HG02763 (cell line): ENCODE data around the gene ANK2.
"Not testable (repeated sequence)": the region's sequence is repeated elsewhere in the genome, so short reads cannot be mapped to it uniquely, and the experiment has no call there.

Source experiments
- ATAC-seq: cut with Tn5 transposase; IDR thresholded peaks from one replicate; pipeline ENCODE4 v1.9.1; 2021; ENCODE audit warnings: mild to moderate bottlenecking, moderate library complexity; ENCODE audit not compliant: unreplicated experiment

ANK2 gene

GRCh38 chr4:113183032-113183605 lies 133.7 kb downstream of the ANK2 start:
- no peak for ATAC-seq

DNA sequence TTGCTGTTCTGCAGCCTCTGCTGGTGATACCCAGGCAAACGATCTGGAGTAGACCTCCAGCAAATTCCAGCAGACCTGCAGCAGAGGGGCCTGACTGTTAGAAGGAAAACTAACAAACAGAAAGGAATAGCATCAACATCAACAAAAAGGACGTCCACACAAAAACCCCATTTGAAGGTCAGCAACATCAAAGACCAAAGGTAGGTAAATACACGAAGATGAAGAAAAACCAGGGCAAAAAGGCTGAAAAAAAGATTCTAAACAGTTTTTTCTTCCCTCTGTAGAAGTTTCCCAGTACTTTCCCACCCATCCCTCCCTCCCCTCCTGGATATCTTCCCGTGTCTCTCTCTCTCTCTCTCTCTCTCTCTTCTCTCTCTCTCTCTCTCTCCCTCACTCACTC lies 136.8 kb downstream of the ANK2 start:
- not testable (repeated sequence) for ATAC-seq

- no peak for ATAC-seq
These were observed 137.5 kb downstream of the ANK2 start for GRCh38 chr4:113186913-113187312.

GRCh38 chr4:113187358-113187757 lies 137.9 kb downstream of the ANK2 start:
- no peak for ATAC-seq

GRCh38 chr4:113189546-113189945 lies 140.1 kb downstream of the ANK2 start:
- ATAC-seq: no peak

DNA sequence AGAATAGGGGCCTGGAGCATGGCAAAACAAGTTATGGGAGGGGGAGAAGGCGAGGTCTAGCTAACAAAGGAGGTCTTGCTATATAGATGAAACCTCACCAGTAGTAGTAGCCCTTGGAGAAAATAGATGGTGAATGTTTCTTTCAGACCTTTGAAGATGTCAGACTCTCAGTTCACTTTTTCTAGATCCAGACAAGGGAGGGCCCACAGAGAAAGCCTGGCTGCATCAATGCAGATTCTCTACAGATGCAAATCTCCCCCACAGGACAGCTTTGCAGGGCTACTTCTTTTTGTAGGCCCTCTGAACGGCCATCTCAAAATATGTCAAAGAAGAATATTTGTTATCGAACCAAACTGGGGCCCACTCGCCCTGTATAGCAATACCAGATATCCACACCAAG lies 159.7 kb downstream of the ANK2 start:
- no peak for ATAC-seq

DNA sequence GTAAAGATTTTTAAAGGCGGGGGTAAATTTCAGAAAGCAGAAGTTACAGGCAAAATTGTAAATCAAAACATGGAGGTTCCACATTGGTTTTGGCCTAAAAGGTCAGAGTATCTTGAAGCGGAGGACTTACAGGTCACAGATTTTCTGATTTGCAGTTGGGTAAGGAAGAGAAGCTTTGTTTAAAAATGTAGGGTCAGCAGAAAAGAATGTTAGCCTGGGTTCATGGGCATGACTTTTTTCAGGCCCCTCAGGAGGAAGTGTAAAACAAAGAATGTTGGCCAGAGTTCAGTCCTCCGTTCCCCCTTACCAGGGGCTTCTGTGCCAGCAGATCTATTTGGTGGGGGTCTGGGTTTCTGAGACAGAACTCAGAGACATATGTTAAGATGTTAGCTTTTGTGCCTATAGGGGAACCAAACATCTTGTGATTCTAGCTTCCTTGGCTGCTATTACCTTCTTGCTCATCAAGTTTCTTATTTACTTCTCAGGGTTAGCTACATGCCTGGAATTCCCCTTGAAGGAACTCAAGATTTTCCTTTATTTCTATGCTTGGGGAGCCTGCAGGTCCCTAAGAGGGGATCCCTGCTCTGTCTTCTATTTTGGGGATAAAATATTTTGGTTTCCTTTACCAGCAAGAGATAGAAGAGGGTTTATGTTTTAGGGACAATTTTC lies 160.3 kb downstream of the ANK2 start:
- ATAC-seq: no peak

GRCh38 chr4:113212613-113213012 lies 163.2 kb downstream of the ANK2 start:
- ATAC-seq: no peak

DNA sequence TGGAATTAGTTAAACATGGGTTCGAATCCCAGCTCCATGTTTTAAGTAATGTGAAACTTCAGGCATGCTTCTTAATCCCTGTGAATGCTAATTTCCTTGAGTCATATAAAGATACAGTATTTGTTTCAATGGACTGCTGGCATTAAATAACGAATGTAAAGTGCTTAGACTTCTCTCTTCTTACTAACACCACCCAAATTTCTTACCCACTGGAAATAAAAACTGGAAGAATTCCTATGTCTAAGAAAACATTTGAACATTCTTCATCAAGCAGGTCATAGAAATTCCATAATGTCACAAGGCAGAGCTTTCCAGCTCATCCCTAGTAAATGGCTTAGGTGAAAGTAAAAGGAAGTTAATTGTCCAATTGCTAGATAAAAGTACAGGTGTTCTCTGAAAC lies 172.5 kb downstream of the ANK2 start:
- no peak for ATAC-seq

DNA sequence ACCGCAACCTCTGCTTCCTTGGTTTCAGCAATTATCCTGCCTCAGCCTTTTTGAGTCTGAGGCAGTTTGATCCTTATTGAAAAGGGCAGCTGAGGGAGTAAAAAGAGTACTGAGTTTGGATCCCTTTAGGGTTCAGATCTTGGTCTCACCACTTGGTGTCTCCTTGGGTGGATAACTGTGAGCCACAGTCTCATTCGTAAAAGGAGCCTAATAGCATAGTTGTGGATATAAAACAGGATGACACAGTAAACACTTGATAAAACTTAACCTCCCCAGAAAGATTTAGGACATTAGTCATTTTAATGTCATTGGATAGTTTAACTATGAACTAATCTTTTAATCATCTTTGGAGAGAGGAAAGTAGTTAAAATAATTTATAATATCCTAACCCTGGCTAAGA lies 173.0 kb downstream of the ANK2 start:
- ATAC-seq: no peak

DNA sequence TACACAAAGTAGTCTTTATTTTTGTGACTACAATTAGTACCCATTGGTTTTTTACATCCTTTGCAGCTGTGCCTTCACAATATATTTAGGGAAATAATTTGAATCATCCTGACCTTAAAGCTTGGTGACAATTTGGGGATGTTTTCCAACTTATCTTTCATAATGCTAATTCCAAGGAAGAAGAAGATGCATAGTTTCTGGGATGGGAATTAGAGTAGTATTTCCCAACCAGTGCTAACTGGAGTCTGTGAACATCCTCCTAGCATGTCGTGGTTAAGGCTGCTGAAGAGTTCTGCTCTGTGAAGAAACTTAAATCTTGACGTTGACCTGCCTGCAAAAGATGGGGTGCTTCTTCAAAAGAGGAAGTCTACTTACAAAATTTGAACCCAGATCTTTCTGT lies 173.5 kb downstream of the ANK2 start:
- ATAC-seq: no peak

GRCh38 chr4:113232194-113232593 lies 182.7 kb downstream of the ANK2 start:
- no peak for ATAC-seq

DNA sequence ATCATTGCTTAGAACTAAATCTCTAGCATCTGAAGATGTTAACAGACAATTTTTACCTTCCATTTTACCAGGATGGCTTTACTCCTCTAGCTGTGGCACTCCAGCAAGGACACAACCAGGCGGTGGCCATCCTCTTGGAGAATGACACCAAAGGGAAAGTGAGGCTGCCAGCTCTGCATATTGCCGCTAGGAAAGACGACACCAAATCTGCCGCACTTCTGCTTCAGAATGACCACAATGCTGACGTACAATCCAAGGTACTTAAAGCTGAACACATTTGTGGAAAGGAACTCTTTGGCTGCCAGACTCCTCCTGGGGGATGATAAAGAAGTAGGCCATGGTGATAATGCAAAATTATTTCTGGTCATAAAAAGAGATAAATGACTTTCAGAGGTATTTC lies 187.5 kb downstream of the ANK2 start:
- ATAC-seq: no peak

GRCh38 chr4:113243312-113243711 lies 193.9 kb downstream of the ANK2 start:
- no peak for ATAC-seq

DNA sequence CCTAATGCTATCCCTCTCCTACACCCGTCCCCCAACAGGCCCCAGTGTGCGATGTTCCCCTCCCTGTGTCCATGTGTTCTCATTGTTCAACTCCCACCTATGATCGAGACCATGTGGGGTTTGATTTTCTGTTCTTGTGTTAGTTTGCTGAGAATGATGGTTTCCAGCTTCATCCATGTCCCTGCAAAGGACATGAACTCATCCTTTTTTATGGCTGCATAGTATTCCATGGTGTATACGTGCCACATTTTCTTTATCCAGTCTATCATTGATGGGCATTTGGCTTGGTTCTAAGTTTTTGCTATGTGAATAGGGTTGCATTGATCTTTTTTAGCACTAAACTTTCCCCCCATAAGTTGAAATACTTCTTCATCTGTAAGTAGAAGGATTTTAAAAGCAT lies 195.3 kb downstream of the ANK2 start:
- ATAC-seq: not testable (repeated sequence)

GRCh38 chr4:113248320-113248719 lies 198.9 kb downstream of the ANK2 start:
- no peak for ATAC-seq

GRCh38 chr4:113255628-113256027 lies 206.2 kb downstream of the ANK2 start:
- ATAC-seq: no peak

DNA sequence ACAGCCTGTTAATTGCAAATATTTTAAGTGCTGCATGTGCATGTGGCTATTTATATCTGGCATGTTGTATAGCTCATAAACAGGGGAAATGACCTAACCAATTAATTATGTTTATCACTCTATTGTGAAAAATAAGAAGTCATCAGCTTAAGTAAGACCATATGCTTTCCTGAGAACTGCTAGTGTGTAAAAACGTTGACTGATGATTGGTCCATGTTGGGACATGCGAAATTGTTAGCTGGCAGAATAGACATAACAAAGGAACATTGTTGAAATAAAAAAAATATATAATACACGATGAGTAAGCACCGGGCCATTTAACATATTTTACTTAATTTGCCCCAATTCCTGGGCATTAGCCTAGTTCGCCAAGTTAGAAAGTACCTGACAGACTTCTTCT lies 207.5 kb downstream of the ANK2 start:
- ATAC-seq: no peak

- ATAC-seq: no peak
These were observed 211.2 kb downstream of the ANK2 start for GRCh38 chr4:113260688-113261087.

DNA sequence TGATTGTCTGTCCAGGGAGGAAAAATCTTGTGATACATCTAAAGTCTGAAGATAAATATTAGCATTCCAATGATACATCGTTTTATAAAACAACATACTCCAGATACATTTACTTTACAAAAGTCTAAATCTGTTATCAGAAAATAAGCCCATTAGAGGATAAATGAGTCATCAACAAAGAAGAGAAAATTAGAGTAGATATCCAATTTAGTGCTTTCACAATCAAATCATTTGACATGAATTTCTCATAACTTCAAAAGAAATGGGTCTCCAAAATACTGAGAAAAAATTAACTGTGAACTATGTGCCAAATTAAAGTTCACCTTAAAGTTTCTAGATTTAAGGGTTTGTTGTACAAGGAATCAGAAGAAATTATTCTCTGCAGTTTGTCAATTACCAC lies 213.8 kb downstream of the ANK2 start:
- ATAC-seq: no peak

DNA sequence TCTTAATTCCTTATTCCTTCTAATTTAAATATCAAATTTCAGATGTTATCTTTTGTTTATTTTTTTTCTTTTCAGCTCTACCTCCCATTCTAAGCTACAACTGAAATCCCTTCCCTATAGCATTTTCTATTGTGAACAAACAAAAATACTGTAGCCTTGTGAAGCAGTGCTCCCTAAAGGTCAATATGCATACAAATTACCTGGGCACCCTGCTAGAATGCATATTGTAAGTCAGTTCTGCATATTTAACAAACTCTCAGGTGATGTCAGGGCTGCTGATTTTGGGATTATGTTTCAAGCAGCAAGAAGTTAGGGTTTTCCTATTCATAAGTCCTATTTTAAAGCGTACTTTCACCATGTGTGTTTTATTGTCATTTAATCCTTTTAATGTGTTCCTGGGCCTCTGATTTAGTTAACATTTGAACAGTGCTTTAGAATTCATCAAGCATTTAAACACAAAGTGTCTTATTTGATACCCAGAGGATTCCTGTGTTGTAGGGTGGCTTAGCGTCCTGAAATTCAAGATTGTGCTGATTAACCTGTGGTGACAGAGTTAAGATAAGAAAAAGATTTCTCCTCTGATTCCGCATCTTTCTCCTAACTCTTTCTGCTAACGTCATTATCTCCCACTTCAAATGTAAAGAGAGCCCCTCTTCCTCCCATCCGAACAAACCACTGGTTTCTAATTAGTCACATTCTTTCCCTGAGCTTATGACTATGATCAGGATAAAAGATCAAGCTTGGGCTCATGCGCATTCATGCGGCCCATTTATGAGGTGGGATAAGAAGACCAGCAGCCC lies 221.3 kb downstream of the ANK2 start:
- ATAC-seq: no peak

DNA sequence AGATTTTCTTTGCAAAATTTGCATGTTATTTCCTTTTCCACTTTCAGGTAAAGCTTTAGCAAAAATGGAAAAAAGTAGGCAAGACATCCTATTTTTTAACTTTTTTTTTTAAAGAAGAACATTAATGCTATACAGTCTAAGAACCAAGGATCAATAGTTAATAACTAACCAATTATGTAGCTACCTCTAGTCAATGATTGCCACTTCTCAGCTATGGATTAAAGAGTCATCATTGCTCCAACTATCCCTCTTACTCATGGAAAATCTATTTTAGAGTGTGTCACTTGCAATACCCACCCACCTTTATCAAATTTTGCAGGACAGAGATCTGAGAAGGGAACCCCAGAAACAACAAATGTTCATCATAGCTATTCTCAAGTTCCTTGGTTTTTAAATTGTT lies 223.1 kb downstream of the ANK2 start:
- ATAC-seq: no peak
